NCI-H2107 (cell line): ENCODE measurements around the gene STK36.

Experiments used
- DNase-seq: peaks from one replicate; lab custom pipeline; 2025; lab: John Stamatoyannopoulos, UW

Gene STK36

GRCh38 chr2:218746960-218747359 lies 75.1 kb downstream of the STK36 start:
- no peak for DNase-seq

GRCh38 chr2:218748741-218749441 lies 77.0 kb downstream of the STK36 start:
- no peak for DNase-seq
